SK-N-MC (cell line): ENCODE results near the gene CDKN1B.

Source experiments
- DNase-seq: peaks from one replicate; pipeline ENCODE4 v3.0.0-alpha.2; 2011; ENCODE audit warnings: low read depth, low spot score
- H3K27ac ChIP-seq: fragments of 200-600 bp; sonication (generic); 2 replicates; pipeline ENCODE4 v1.5.1; 2016; ENCODE audit warnings: mixed run types
- H3K36me3 ChIP-seq: fragments of 200-600 bp; sonication (generic); 2 replicates; pipeline ENCODE4 v1.6.1; 2017; ENCODE audit warnings: antibody characterized with exemption, low read length, mixed read lengths; ENCODE audit not compliant: insufficient read depth
- H3K4me3 ChIP-seq: fragments of 200-600 bp; sonication (generic); 2 replicates; pipeline ENCODE4 v1.5.1; 2016
- H3K9ac ChIP-seq: fragments of 200-600 bp; sonication (generic); 2 replicates; pipeline ENCODE4 v1.8.0; 2017; ENCODE audit warnings: mixed run types, mixed read lengths; ENCODE audit not compliant: insufficient read length
- H3K9me3 ChIP-seq: fragments of 200-600 bp; sonication (generic); 2 replicates; pipeline ENCODE4 v1.6.1; 2017; ENCODE audit warnings: low read depth, mild to moderate bottlenecking, antibody characterized with exemption, low read length, moderate library complexity, mixed read lengths
- EZH2 ChIP-seq: fragments of 200-600 bp; sonication (generic); IDR thresholded peaks from one replicate; pipeline ENCODE4 v1.6.1; 2017; ENCODE audit warnings: antibody characterized with exemption
- FOXP2 ChIP-seq: optimal IDR thresholded peaks from 2 replicates; pipeline ENCODE3; 2011; ENCODE audit warnings: mild to moderate bottlenecking, moderate library complexity; ENCODE audit not compliant: insufficient read depth; ENCODE audit errors: extremely low read length, control extremely low read depth
- POLR2AphosphoS5 ChIP-seq: IDR thresholded peaks from 2 replicates; pipeline ENCODE4 v1.6.1; 2012; ENCODE audit warnings: mild to moderate bottlenecking, low read depth, low read length, borderline replicate concordance

CDKN1B gene

GRCh38 chr12:12683136-12683697 is 34.0 kb upstream of the CDKN1B start:
- H3K9me3 ChIP-seq = no peaks in the 10 kb centered on the region
- DNase-seq = no peak
- no peak for TF ChIP-seq FOXP2
- no peak for TF ChIP-seq EZH2
- no peak for TF ChIP-seq POLR2AphosphoS5
- no peaks in the 10 kb centered on the region for H3K36me3 ChIP-seq
- H3K9ac ChIP-seq = no peak overlapping the region
- no peak overlapping the region for H3K4me3 ChIP-seq
- no peak overlapping the region for H3K27ac ChIP-seq

- no peak overlapping the region for H3K9ac ChIP-seq
- no peaks in the 10 kb centered on the region for H3K36me3 ChIP-seq
- no peaks in the 10 kb centered on the region for H3K9me3 ChIP-seq
- peak overlapping the region; percentile 24; the same call in 1 of the 2 replicates for H3K4me3 ChIP-seq
- TF ChIP-seq EZH2 (no peak), POLR2AphosphoS5 (no peak), FOXP2 (no peak)
- H3K27ac ChIP-seq = no peak overlapping the region
- DNase-seq = no peak
Measured at GRCh38 chr12:12683725-12684124, 33.4 kb upstream of the CDKN1B start.

GRCh38 chr12:12684375-12685106 is 32.6 kb upstream of the CDKN1B start:
- no peak overlapping the region for H3K27ac ChIP-seq

GRCh38 chr12:12685305-12685704 is 31.9 kb upstream of the CDKN1B start:
- H3K9ac ChIP-seq = no peak overlapping the region
- no peak overlapping the region for H3K4me3 ChIP-seq
- no peak for DNase-seq
- no peak for TF ChIP-seq POLR2AphosphoS5
- no peak for TF ChIP-seq EZH2
- no peak for TF ChIP-seq FOXP2
- no peaks in the 10 kb centered on the region for H3K9me3 ChIP-seq
- H3K27ac ChIP-seq = no peak overlapping the region
- H3K36me3 ChIP-seq = no peaks in the 10 kb centered on the region

More at GRCh38 chr12:12684375-12685106, 32.6 kb upstream of the CDKN1B start:
- Histone ChIP-seq H3K36me3 (no peaks in the 10 kb centered on the region), H3K4me3 (peak overlapping the region; percentile 24; the same call in 1 of the 2 replicates), H3K9me3 (no peaks in the 10 kb centered on the region), H3K9ac (no peak overlapping the region)
- no peak for DNase-seq
- TF ChIP-seq EZH2 (no peak), POLR2AphosphoS5 (no peak), FOXP2 (no peak)

- TF ChIP-seq FOXP2 = no peak
- no peak for TF ChIP-seq POLR2AphosphoS5
- no peak for TF ChIP-seq EZH2
- DNase-seq = no peak
- Histone ChIP-seq H3K36me3 (no peaks in the 10 kb centered on the region), H3K27ac (no peak overlapping the region), H3K9ac (no peak overlapping the region), H3K4me3 (no peak overlapping the region), H3K9me3 (no peaks in the 10 kb centered on the region)
Measured at GRCh38 chr12:12686472-12686871, 30.7 kb upstream of the CDKN1B start.

GRCh38 chr12:12686925-12687324 is 30.2 kb upstream of the CDKN1B start:
- TF ChIP-seq POLR2AphosphoS5 (no peak), FOXP2 (no peak), EZH2 (no peak)

GRCh38 chr12:12689647-12690300 is 27.4 kb upstream of the CDKN1B start:
- H3K9ac ChIP-seq = no peak overlapping the region

More at GRCh38 chr12:12686925-12687324, 30.2 kb upstream of the CDKN1B start:
- no peak overlapping the region for H3K4me3 ChIP-seq
- no peak overlapping the region for H3K9ac ChIP-seq
- no peaks in the 10 kb centered on the region for H3K9me3 ChIP-seq
- no peaks in the 10 kb centered on the region for H3K36me3 ChIP-seq
- H3K27ac ChIP-seq = no peak overlapping the region
- no peak for DNase-seq

GRCh38 chr12:12691549-12691948 is 25.6 kb upstream of the CDKN1B start:
- H3K27ac ChIP-seq = no peak overlapping the region
- no peak for TF ChIP-seq POLR2AphosphoS5

More at GRCh38 chr12:12689647-12690300, 27.4 kb upstream of the CDKN1B start:
- DNase-seq = no peak
- Histone ChIP-seq H3K27ac (no peak overlapping the region), H3K4me3 (no peak overlapping the region), H3K9me3 (no peaks in the 10 kb centered on the region), H3K36me3 (no peaks in the 10 kb centered on the region)
- no peak for TF ChIP-seq EZH2
- no peak for TF ChIP-seq POLR2AphosphoS5
- no peak for TF ChIP-seq FOXP2

More at GRCh38 chr12:12691549-12691948, 25.6 kb upstream of the CDKN1B start:
- H3K4me3 ChIP-seq = no peak overlapping the region
- no peak for DNase-seq
- no peaks in the 10 kb centered on the region for H3K36me3 ChIP-seq
- H3K9me3 ChIP-seq = no peaks in the 10 kb centered on the region
- no peak overlapping the region for H3K9ac ChIP-seq
